Pons (tissue), 1 donor: ENCODE measurements around the gene LRRC23.
"Not testable (repeated sequence)": the region's sequence is repeated elsewhere in the genome, so short reads cannot be mapped to it uniquely, and the experiment has no call there.

Experiments
- DNase-seq: peaks from one replicate; pipeline ENCODE4 v3.0.0-alpha.2; 2016; ENCODE audit warnings: low spot score

The LRRC23 gene

DNA sequence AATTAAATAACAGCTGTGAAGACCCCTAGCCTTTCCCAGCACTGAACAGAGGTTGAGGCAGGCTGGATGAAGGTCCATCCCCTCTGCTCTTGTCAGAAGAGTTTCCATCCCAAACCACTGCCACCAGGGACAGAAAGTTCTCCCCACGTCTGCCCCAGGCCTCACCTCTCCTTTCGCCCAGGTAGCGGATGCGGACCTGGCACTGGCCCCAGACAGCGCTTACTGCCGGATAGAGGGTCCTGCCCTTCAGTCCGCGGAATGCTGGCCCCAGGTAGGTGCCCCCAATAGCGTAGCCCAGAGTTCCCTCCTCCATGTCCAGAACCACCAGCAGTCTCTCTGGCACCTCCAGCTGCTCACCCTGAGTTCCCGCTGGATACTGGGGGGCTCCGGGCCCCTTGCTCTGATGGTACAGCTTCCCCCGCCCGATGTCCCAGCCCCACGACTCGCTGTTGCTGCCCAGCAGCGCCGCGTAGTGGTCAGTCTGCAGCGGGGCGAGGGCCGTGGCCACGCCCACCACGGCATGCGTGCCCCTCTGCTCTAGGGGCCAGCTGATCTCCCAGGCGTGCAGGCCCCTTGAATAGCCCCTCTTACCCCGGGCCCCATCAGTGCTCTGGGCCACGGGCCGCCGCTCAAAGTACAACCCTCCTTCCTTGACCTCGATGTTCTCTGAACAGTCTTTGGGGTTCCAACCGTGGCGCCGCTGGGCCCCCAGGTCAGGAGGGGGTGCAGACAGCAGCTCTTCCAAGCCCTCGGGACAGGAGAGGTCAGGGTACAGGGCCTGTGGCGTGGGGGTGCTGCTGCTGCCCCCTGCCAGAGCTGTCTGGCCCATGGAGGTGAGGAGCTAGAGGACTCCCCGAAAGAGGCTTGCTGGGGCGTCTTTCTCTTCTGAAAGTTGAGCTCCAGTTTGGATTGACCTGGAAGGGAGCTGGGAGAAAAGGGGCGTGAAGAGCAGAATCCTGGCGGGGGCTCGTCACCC lies 32.3 kb upstream of the LRRC23 start:
- peak; percentile 77 for DNase-seq

GRCh38 chr12:6873094-6874014 lies 31.3 kb upstream of the LRRC23 start, which contains the start of gene SPSB2:
SPSB2 (minus strand) TSS chr12:6873303; CDS start chr12:6872901, 402 bp downstream.
- peak; percentile 91 for DNase-seq

DNA sequence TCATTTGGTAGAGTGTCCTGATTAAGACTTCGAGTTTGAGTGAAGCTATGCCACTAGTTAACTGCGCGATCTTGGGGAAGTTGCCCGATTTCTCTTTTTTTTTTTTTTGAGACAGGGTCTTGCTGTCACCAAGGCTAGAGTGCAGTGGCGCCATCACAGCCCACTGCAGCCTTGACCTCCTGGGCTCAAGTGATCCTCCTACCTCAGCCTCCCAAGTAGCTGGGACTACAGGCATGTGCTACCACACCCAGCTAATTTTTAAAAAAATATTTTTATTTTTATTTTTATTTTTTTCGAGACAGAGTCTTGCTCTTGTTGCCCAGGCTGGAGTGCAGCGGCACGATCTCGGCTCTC lies 30.6 kb upstream of the LRRC23 start:
- not testable (repeated sequence) for DNase-seq

DNA sequence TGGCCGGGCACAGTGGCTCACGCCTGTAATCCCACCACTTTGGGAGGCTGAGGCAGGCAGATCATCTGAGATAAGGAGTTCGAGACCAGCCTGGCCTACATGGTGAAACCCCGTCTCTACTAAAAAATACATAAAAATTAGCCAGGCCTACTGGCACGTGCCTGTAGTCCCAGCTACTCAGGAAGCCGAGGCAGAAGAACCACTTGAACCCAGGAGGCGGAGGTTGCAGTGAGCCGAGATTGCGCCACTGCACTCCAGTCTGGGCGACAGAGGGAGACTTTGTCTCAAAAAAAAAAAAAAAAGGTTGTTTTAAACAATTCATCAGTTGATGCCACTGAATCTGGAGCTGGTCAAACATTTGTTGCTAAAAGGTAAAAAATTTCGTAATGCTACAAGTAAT lies 24.8 kb upstream of the LRRC23 start:
- DNase-seq: not testable (repeated sequence)

- DNase-seq: no peak
Observed at GRCh38 chr12:6883252-6883651, 21.4 kb upstream of the LRRC23 start.

- DNase-seq: no peak
Observed at GRCh38 chr12:6883683-6884082, 20.9 kb upstream of the LRRC23 start.

DNA sequence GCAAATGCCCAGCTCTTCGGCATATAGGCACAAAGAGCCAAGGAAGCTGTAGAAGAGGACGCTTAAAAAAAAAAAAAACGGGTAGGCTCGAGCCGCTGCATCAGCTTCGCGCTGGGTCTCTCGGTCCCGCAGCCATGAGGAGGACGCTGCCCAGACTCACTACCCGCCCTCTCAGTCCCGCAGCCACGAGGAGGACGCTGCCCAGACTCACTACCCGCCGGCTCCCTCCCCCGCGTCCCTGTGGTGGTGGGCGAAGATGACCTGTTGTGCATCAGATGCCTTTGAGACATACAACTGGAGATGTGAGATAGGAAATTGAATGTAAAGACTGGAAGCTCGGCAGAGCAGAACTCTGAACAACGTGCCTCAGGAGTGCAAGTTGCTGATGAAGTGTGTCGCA lies 20.1 kb upstream of the LRRC23 start:
- DNase-seq: no peak

- DNase-seq: not testable (repeated sequence)
Observed at GRCh38 chr12:6886206-6886999, 18.2 kb upstream of the LRRC23 start.

DNA sequence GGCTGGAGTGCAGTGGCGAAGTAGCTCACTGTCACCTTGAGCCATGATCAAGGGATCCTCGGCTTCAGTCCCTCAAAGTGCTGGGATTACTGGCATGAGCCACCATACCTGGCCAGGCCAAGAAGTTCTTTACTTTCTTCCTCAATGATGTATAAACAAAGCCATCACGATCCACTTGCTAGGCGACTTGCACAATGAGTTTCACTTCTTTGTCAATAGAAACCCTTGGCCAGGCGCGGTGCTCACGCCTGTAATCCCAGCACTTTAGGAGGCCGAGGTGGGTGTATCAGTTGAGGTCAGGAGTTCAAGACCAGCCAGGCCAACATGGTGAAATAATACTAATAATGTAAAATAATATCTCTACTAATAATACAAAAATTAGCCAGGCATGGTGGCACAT lies 17.2 kb upstream of the LRRC23 start:
- no peak for DNase-seq

GRCh38 chr12:6888360-6888759 lies 16.3 kb upstream of the LRRC23 start:
- DNase-seq: no peak

DNA sequence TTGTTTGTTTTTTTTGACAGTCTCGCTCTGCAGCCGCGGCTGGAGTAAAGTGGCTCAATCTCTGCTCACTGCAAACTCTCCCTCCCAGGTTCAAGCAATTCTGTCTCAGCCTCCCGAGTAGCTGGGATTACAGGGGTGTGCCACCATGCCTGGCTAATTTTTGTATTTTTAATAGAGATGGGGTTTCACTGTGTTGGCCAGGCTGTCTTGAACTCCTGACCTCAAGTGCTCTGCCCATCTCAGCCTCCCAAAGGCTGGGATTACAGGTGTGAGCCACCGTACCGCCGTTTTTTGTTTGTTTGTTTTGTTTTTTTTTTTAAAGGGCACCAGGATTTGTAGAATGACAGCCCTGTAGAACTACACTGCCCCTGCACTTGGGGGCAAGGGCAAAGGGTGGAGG lies 15.8 kb upstream of the LRRC23 start:
- DNase-seq: not testable (repeated sequence)

DNA sequence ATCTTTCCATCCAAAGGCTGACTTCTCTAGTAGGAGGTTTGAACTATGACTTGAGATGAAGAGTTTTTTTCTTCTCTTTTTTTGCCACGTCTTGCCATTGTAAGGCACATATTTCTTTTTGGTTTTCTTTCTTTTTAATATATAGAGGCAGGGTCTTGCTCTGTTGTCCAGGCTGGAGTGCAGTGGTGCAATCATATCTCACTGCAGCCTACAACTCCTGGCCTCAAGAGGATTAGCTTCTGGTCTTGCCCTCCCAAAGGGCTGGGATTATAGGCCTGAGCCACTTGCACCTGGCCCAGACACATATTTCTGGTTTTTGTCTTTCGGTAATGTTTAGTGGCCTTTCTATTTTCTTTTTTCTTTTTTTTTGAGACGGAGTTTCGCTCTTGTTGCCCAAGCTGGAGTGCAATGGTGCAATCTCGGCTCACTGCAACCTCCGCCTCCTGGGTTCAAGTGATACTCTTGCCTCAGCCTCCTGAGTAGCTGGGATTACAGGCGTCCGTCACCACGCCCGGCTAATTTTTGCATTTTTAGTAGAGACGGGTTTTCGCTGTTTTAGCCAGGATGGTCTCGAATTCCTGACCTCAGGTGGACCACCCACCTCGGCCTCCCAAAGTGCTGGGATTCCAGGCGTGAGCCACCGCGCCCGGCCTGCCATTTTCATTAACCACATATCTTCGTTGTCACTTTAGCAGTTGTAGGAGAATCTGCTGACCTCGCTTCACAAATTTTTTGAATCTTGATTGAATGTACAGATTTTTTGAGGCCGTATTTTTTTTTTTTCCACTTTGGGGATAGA lies 14.6 kb upstream of the LRRC23 start:
- not testable (repeated sequence) for DNase-seq

- peak; percentile 94 for DNase-seq
Observed at GRCh38 chr12:6890789-6891645, 13.6 kb upstream of the LRRC23 start.

- no peak for DNase-seq
Observed at GRCh38 chr12:6891646-6892001, 13.0 kb upstream of the LRRC23 start.

DNA sequence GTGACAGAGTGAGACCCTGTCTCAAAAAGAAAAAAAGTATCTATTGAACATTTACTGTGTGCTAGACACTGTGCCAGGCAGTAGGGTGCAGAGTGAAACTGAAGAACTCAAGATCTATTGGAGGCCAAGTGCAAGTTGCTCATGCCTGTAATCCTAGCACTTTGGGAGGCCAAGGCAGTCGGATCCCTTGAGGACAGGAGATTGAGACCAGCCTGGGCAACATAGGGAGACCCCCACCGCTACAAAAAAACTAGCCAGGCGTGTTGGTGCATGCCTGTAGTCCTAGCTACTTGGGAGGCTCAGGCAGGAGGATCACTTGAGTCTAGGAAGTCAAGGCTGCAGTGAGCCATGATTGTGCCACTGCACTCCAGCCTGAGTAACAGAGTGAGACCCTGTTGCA lies 11.9 kb upstream of the LRRC23 start:
- not testable (repeated sequence) for DNase-seq

DNA sequence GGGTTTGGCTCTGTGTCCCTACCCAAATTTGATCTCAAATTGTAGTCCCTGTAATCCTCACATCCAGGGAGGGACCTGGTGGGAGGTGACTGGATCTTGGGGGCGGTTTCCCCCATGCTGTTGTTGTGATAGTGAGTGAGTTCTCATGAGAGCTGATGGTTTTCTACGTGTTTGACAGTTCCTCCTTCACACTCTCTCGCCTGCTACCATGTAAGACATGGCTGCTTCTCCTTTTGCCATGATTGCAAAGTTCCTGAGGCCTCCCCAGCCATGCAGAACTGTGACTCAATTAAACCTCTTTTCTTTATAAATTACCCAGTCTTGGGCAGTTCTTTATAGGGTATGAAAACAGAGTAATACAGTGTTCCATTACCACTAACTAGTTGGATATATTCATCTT lies 10.3 kb upstream of the LRRC23 start:
- DNase-seq: no peak

DNA sequence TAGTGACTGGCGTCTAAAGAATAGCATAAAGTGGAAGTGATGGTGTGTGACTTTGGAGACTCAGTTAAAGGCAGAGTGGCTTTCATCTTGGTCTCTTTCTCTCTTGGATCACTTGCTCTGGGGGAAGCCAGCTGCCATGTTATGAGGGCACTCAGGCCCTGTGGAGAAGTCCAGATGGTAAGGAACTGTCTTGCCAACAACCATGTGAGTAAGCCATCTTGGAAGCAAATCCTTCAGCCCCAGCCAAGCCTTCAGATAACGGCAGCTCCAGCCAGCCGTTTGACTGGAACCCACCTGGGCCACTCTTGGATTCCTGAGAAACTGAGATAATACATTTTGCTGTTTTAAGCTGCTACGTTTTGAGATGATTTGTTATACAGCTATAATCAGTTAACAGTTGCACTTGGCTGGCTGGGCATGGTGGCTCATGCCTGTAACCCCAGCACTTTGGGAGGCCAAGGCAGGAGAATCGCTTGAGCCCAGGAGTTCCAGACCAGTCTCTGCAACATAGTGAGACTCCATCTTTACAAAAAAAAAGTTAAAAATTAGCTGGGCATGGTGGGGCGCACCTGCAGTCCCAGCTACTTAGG lies 7.7 kb upstream of the LRRC23 start:
- DNase-seq: no peak

DNA sequence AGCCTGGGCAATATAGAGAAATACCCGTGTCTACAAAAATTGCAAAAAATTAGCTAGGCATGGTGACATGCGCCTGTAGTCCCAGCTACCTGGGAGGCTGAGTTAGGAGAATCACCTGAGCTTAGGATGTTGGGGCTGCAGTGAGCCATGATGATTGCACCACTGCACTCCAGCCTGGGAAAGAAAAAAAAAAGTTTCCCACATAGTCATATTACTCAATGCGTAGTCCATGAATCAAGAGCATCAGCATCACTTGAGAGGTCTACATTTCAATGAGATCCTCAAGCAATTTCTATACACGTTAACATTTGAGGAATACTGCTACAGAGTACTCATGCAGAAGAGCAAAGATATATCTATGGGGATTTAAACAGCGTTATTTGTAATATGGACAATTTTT lies 5.2 kb upstream of the LRRC23 start:
- DNase-seq: no peak

GRCh38 chr12:6899837-6900519 lies 4.6 kb upstream of the LRRC23 start:
- DNase-seq: peak; percentile 83
